H1 (cell line): ENCODE results near the gene CDCP1. TPM values are rescaled to one million over a fixed set of nuclear protein-coding genes. Genes with fewer than 3 reads are reported as not detected.

Source experiments
- CTCF ChIA-PET: fragments of 300-600 bp; sonication (Branson Sonifier 250); formaldehyde crosslinking; loops from one replicate; lab custom pipeline; 2021; ENCODE audit not compliant: partially characterized antibody; lab: Charles Lee
- POLR2A ChIA-PET: fragments of 300-600 bp; sonication (Branson Sonifier 250); formaldehyde crosslinking; loops from one replicate; lab custom pipeline; 2021; ENCODE audit warnings: inconsistent platforms; ENCODE audit not compliant: partially characterized antibody; lab: Charles Lee
- DNase-seq, 2 experiments: peaks; one replicate each; pipeline versions ENCODE4 v3.0.0 to v3.0.0-alpha.2; 2010 to 2022; ENCODE audit warnings: low spot score in 2 of 2, low read depth in 1 of 2, mixed read lengths in 1 of 2
- FAIRE-seq: peaks from 2 replicates; lab custom pipeline; 2011; peaks lifted over from hg19 to GRCh38; lab: Jason Lieb, UNC
- H2AFZ ChIP-seq: 2 replicates; pipeline ENCODE4 v1.8.1; 2012; ENCODE audit warnings: low read length, inconsistent platforms
- H2AK5ac ChIP-seq: 2 replicates; pipeline ENCODE4 v1.6.1; 2013; ENCODE audit warnings: low read depth, low read length
- H2BK120ac ChIP-seq: replicated peaks from 2 replicates; pipeline ENCODE3; 2013; ENCODE audit warnings: low read depth, low read length, inconsistent platforms
- H2BK12ac ChIP-seq: 2 replicates; pipeline ENCODE4 v1.6.1; 2013; ENCODE audit warnings: low read depth, low read length
- H2BK15ac ChIP-seq: 2 replicates; pipeline ENCODE4 v1.6.1; 2013; ENCODE audit warnings: low read length
- H2BK20ac ChIP-seq: 2 replicates; pipeline ENCODE4 v1.6.1; 2013; ENCODE audit warnings: low read length
- H2BK5ac ChIP-seq: 2 replicates; pipeline ENCODE4 v1.6.1; 2013; ENCODE audit warnings: low read depth, low read length
- H3K14ac ChIP-seq: 2 replicates; pipeline ENCODE4 v1.6.1; 2013; ENCODE audit warnings: inconsistent platforms; ENCODE audit not compliant: insufficient read length
- H3K18ac ChIP-seq: 2 replicates; pipeline ENCODE4 v1.6.1; 2013; ENCODE audit warnings: low read length; ENCODE audit errors: extremely low read depth
- H3K23ac ChIP-seq: 2 replicates; pipeline ENCODE4 v1.6.1; 2013; ENCODE audit warnings: inconsistent platforms; ENCODE audit not compliant: insufficient read length
- H3K23me2 ChIP-seq: 2 replicates; pipeline ENCODE4 v1.6.1; 2013; ENCODE audit warnings: low read depth, low read length
- H3K27ac ChIP-seq: 2 replicates; pipeline ENCODE4 v1.6.1; 2011; ENCODE audit warnings: low read depth, low read length, inconsistent platforms
- H3K27me3 ChIP-seq, 4 experiments: replicated peaks in 1 of 4; 1 replicate in 1 of 4; 2 replicates in 3 of 4; pipeline versions ENCODE4 v1.6.1 to v1.8.1; 2011 to 2013; ENCODE audit warnings: low read length in 3 of 4, mild to moderate bottlenecking in 3 of 4, inconsistent platforms in 2 of 4, mixed read lengths in 2 of 4, moderate library complexity in 1 of 4; ENCODE audit not compliant: control insufficient read depth in 3 of 4, insufficient read depth in 3 of 4; ENCODE audit errors: extremely low read depth in 1 of 4
- H3K36me3 ChIP-seq, 4 experiments: 2 replicates each; pipeline versions ENCODE4 v1.6.1 to v1.8.1; 2011 to 2013; ENCODE audit warnings: mild to moderate bottlenecking in 4 of 4, low read length in 3 of 4, moderate library complexity in 2 of 4, control low read depth in 1 of 4, inconsistent platforms in 1 of 4; ENCODE audit not compliant: insufficient read depth in 4 of 4, control insufficient read depth in 2 of 4
- H3K4ac ChIP-seq: replicated peaks from 2 replicates; pipeline ENCODE3; 2013; ENCODE audit warnings: low read length, low read depth, mixed read lengths, inconsistent platforms; ENCODE audit not compliant: insufficient read length
- H3K4me1 ChIP-seq, 4 experiments: replicated peaks in 1 of 4; 1 replicate in 1 of 4; 2 replicates in 3 of 4; pipeline versions ENCODE4 v1.6.1 to v1.8.1; 2011 to 2013; ENCODE audit warnings: low read length in 3 of 4, inconsistent platforms in 2 of 4, mixed read lengths in 1 of 4; ENCODE audit not compliant: insufficient read depth in 4 of 4, control insufficient read depth in 3 of 4
- H3K4me2 ChIP-seq, 2 experiments: 2 replicates each; pipeline versions ENCODE4 v1.6.1 to v1.8.1; 2011 to 2013; ENCODE audit warnings: low read depth in 2 of 2, low read length in 2 of 2, control low read depth in 1 of 2, inconsistent platforms in 1 of 2, mild to moderate bottlenecking in 1 of 2; ENCODE audit not compliant: insufficient read depth in 1 of 2
- H3K4me3 ChIP-seq, 4 experiments: fragments of 200-600, 300-600 bp in 1 of 4; sonication (generic), shearing (Covaris generic), sonication (Bioruptor Twin) in 1 of 4; 2 replicates each; pipeline versions ENCODE4 v1.5.1 to v1.8.1; 2011 to 2016; ENCODE audit warnings: low read length in 4 of 4, low read depth in 3 of 4, control low read depth in 2 of 4, inconsistent platforms in 2 of 4, mild to moderate bottlenecking in 2 of 4, mixed read lengths in 1 of 4, moderate library complexity in 1 of 4; ENCODE audit not compliant: insufficient read depth in 2 of 4; ENCODE audit errors: extremely low read depth in 1 of 4
- H3K56ac ChIP-seq: replicated peaks from 2 replicates; pipeline ENCODE3; 2013; ENCODE audit warnings: low read depth, mild to moderate bottlenecking, mixed read lengths, low read length, inconsistent platforms; ENCODE audit not compliant: insufficient read length
- H3K79me1 ChIP-seq: 2 replicates; pipeline ENCODE4 v1.6.1; 2013; ENCODE audit warnings: low read depth, low read length, control low read depth
- H3K79me2 ChIP-seq, 2 experiments: 2 replicates each; pipeline versions ENCODE4 v1.6.1 to v1.8.1; 2012 to 2013; ENCODE audit warnings: low read length in 2 of 2, mild to moderate bottlenecking in 2 of 2, inconsistent platforms in 1 of 2; ENCODE audit not compliant: insufficient read depth in 2 of 2, control insufficient read depth in 1 of 2
- H3K9ac ChIP-seq, 4 experiments: replicated peaks in 1 of 4; 1 replicate in 1 of 4; 2 replicates in 3 of 4; pipeline versions ENCODE4 v1.6.1 to v1.8.1; 2011 to 2013; ENCODE audit warnings: low read depth in 3 of 4, low read length in 3 of 4, control low read depth in 2 of 4, mild to moderate bottlenecking in 2 of 4, moderate library complexity in 2 of 4, inconsistent platforms in 1 of 4; ENCODE audit errors: extremely low read depth in 1 of 4
- H3K9me3 ChIP-seq, 2 experiments: 2 replicates each; pipeline versions ENCODE4 v1.6.1 to v1.8.1; 2012 to 2013; ENCODE audit warnings: mild to moderate bottlenecking in 2 of 2, moderate library complexity in 2 of 2, control low read depth in 1 of 2, inconsistent platforms in 1 of 2, low read depth in 1 of 2, low read length in 1 of 2, mixed read lengths in 1 of 2; ENCODE audit not compliant: insufficient read depth in 2 of 2
- H4K20me1 ChIP-seq, 2 experiments: replicated peaks in 1 of 2; 2 replicates each; pipeline versions ENCODE3 to v1.8.1; 2011 to 2013; ENCODE audit warnings: inconsistent platforms in 2 of 2, low read length in 2 of 2, mild to moderate bottlenecking in 1 of 2; ENCODE audit not compliant: insufficient read depth in 2 of 2, control insufficient read depth in 1 of 2
- H4K5ac ChIP-seq: 2 replicates; pipeline ENCODE4 v1.6.1; 2013; ENCODE audit warnings: low read length, low read depth, mixed read lengths, inconsistent platforms; ENCODE audit not compliant: insufficient read length
- H4K8ac ChIP-seq: 2 replicates; pipeline ENCODE4 v1.8.0; 2013; ENCODE audit warnings: mild to moderate bottlenecking, moderate library complexity, low read length, inconsistent platforms; ENCODE audit not compliant: insufficient read depth; ENCODE audit errors: extremely low read depth
- H4K91ac ChIP-seq: replicated peaks from 2 replicates; pipeline ENCODE3; 2013; ENCODE audit warnings: low read length, mixed read lengths, inconsistent platforms; ENCODE audit not compliant: insufficient read length
- CBX8 ChIP-seq: fragments of 300-800, 300-1000 bp; sonication (generic); IDR thresholded peaks from 2 replicates; pipeline ENCODE4 v1.7.1; 2016; ENCODE audit warnings: low read depth, low read length, borderline replicate concordance
- CEBPB ChIP-seq: IDR thresholded peaks from 2 replicates; pipeline ENCODE4 v1.6.1; 2012; ENCODE audit warnings: low read depth, low read length
- CHD2 ChIP-seq: IDR thresholded peaks from 2 replicates; pipeline ENCODE4 v1.6.1; 2012; ENCODE audit warnings: low read length, improper control_type of control experiment
- CREB1 ChIP-seq: IDR thresholded peaks from 2 replicates; pipeline ENCODE4 v1.6.1; 2012; ENCODE audit warnings: inconsistent platforms
- JUND ChIP-seq: IDR thresholded peaks from 2 replicates; pipeline ENCODE4 v1.6.1; 2011; ENCODE audit warnings: mild to moderate bottlenecking, improper control_type of control experiment, low read length
- RXRA ChIP-seq: IDR thresholded peaks from 2 replicates; pipeline ENCODE4 v1.6.1; 2011; ENCODE audit warnings: low read depth, mild to moderate bottlenecking, low read length, moderate library complexity; ENCODE audit not compliant: insufficient read depth
- YY1 ChIP-seq: IDR thresholded peaks from 2 replicates; pipeline ENCODE4 v1.6.1; 2011; ENCODE audit warnings: low read depth, mild to moderate bottlenecking, low read length
- WGBS, 2 experiments: shearing (Covaris generic) in 1 of 2; methylation state at CpG; one replicate each; pipeline versions ENCODE4 v1.1.6 to v1.1.7; 2013 to 2015; ENCODE audit warnings: low lambda C conversion rate in 2 of 2, mixed read lengths in 2 of 2, inconsistent platforms in 1 of 2, low coverage in 1 of 2, missing lambda C conversion rate in 1 of 2; ENCODE audit not compliant: insufficient replicate concordance in 2 of 2, insufficient coverage in 1 of 2, insufficient read length in 1 of 2; ENCODE audit errors: extremely low coverage in 1 of 2, missing lambda C conversion rate in 1 of 2; 5-methylcytosine and 5-hydroxymethylcytosine counted together
- polyA plus RNA-seq, 7 experiments: library from polyadenylated mRNA; depleted of rRNA in 3 of 7; stranded (reverse) in 5 of 7; unstranded in 2 of 7; fragments of >200 nt in 5 of 7; fragments of 200-250 nt in 2 of 7; gene quantifications; 1 replicate in 5 of 7; 2 replicates in 1 of 7; 4 replicates in 1 of 7; pipeline versions ENCODE4 v1.2.1 to v1.2.3, GENCODE V29; 2011 to 2013; ENCODE audit warnings: missing spikeins in 2 of 7, mixed read lengths in 2 of 7
- total RNA-seq: library from RNA; stranded (reverse); fragmentation: NEBNext Ultra II Directional; extraction: Animal tissue kit (Norgen Biotek cat#: 25700); gene quantifications from 2 replicates; pipeline ENCODE4 v1.2.1, GENCODE V29; 2021
- TF ChIP-seq, protein P1 (sequence below): IDR thresholded peaks from 2 replicates; pipeline ENCODE4 v1.6.1; 2011; ENCODE audit warnings: low read length, improper control_type of control experiment
- TF ChIP-seq, protein P2 (sequence below), 3 experiments: IDR thresholded peaks; 1 replicate in 2 of 3; 2 replicates in 1 of 3; pipeline versions ENCODE4 v1.5.1 to v1.6.1; 2011; ENCODE audit warnings: low read length in 3 of 3, mild to moderate bottlenecking in 3 of 3, inconsistent platforms in 2 of 3, low read depth in 1 of 3, moderate library complexity in 1 of 3; ENCODE audit not compliant: insufficient read depth in 1 of 3; ENCODE audit errors: control extremely low read depth in 1 of 3

The CDCP1 gene
- total and polyA plus RNA-seq, 2 of the 8 experiments (the other 6 are each of a cell fraction or from before 2014, with no cell fraction given): 10.0 to 23.3 TPM

DNA sequence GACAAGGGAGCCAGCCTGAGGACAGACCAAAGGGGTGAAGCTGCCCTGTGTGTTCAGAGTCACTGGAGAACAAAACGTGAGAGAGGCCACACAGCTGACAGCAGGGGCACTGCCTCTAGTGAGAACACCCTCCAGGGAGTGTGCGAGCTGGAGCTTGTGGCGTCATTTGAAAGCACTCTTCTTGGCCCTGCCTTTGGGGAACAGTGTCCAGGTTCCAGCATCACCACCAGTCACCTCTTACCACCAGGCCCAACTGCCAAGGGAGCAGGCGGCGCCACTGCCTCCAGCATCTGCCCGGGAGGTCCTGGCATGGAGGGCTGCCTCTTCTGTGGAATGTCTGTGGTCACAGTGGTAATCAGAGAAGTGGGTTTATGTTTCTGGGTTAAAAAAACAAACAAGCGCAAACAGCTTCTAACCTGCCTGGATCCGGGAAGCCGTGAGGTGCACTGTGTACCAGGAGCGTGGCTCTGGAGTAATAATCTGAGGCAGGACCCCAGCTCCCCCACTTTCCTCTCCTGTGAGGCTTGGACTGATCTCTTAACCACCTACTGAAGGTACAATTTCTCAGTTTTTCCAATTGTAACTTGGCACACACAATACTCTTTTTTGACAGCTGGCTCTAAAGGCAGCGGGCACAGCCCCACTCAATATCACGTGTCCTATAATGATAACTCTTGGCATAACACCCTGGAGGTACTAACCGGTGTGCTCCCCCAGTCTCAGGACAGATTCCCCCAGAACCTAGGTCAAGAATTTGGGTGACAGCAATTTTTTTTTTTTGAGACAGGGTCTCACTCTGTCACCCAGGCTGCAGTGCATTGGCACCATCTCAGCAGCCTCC is 32.2 kb upstream of the CDCP1 start:
- Histone ChIP-seq H2BK15ac (no peak overlapping the region), H3K27me3 (no peaks in the 10 kb centered on the region), H2BK120ac (no peak overlapping the region), H2BK5ac (no peak overlapping the region; the same call in 1 of the 2 replicates), H3K4me2 (no peak overlapping the region), H3K56ac (no peak overlapping the region), H2BK12ac (no peak overlapping the region), H3K18ac (no peak overlapping the region), H3K23me2 (no peaks in the 10 kb centered on the region), H3K27ac (no peak overlapping the region), H4K5ac (no peak overlapping the region), H2AFZ (no peak overlapping the region), H4K20me1 (no peaks in the 10 kb centered on the region), H3K23ac (no peak overlapping the region), H3K4me1 (peaks cover 0 to 4% (median 1%) of the 10 kb centered on the region in 4 experiments; a peak in 4 of 7 replicates), H3K4me3 (no peak overlapping the region), H3K79me2 (no peaks in the 10 kb centered on the region), H2BK20ac (no peak overlapping the region), H4K8ac (no peak overlapping the region), H3K14ac (no peak overlapping the region), H4K91ac (no peak overlapping the region), H3K79me1 (no peaks in the 10 kb centered on the region), H3K36me3 (no peaks in the 10 kb centered on the region), H3K9ac (no peak overlapping the region), H2AK5ac (no peak overlapping the region), H3K4ac (no peak overlapping the region), H3K9me3 (no peaks in the 10 kb centered on the region)
- no peak for TF ChIP-seq CREB1
- TF ChIP-seq, protein P1, sequence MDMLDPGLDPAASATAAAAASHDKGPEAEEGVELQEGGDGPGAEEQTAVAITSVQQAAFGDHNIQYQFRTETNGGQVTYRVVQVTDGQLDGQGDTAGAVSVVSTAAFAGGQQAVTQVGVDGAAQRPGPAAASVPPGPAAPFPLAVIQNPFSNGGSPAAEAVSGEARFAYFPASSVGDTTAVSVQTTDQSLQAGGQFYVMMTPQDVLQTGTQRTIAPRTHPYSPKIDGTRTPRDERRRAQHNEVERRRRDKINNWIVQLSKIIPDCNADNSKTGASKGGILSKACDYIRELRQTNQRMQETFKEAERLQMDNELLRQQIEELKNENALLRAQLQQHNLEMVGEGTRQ: no peak
- TF ChIP-seq, protein P2, sequence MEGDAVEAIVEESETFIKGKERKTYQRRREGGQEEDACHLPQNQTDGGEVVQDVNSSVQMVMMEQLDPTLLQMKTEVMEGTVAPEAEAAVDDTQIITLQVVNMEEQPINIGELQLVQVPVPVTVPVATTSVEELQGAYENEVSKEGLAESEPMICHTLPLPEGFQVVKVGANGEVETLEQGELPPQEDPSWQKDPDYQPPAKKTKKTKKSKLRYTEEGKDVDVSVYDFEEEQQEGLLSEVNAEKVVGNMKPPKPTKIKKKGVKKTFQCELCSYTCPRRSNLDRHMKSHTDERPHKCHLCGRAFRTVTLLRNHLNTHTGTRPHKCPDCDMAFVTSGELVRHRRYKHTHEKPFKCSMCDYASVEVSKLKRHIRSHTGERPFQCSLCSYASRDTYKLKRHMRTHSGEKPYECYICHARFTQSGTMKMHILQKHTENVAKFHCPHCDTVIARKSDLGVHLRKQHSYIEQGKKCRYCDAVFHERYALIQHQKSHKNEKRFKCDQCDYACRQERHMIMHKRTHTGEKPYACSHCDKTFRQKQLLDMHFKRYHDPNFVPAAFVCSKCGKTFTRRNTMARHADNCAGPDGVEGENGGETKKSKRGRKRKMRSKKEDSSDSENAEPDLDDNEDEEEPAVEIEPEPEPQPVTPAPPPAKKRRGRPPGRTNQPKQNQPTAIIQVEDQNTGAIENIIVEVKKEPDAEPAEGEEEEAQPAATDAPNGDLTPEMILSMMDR (IDR thresholded peaks at IDR 0.05; ENCODE audit: control extremely low read depth in 1 of 3, insufficient read depth in 1 of 3, low read depth in 1 of 3, low read length in 3 of 3): no peak
- TF ChIP-seq YY1: no peak
- TF ChIP-seq RXRA: no peak
- no peak for TF ChIP-seq JUND
- no peak for TF ChIP-seq CEBPB
- no peak for TF ChIP-seq CBX8
- TF ChIP-seq CHD2: no peak
- ChIA-PET POLR2A (no interaction called here), CTCF (interaction anchor here (0.9 to 1.1 kb wide), 2 partner anchors 122 to 215 kb away, joined by 3 to 4 read pairs; no protein-coding TSS in a partner anchor)
- 90% methylated on average over 13 of the region's 13 CpGs; no CpG with 5 or more reads in 1 of the 2 experiments for WGBS, 2 experiments
- DNase-seq (no peak), FAIRE-seq (no peak)
